ENCODE measurements around the gene ADGRB3.
"Not testable (repeated sequence)": the region's sequence is repeated elsewhere in the genome, so short reads cannot be mapped to it uniquely, and the experiment has no call there.

The ADGRB3 gene

GRCh38 chr6:69265090-69265489, 630.0 kb downstream of the ADGRB3 start:
- DNase-seq (ENCODE audit: low spot score), result no peak

DNA sequence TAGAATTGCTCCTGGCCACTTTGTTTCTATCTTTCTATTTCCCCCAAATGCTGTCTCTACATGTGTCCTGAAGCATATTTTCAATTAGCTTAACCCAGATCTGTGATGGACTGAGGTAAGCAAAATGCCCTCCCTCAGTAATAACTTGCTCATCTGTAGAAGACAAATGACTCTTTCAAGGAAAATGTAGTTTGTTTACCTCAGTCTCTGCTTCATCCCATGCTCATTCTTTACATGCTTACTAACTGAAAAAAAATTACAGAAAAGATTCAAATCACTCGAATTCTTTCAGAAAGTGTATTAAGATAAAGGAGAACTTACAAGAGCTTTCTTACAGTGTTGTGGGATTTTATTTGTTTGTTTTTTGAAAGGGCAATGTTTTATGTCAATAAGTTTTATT, 630.6 kb downstream of the ADGRB3 start:
- no peak for DNase-seq (ENCODE audit: low spot score)

GRCh38 chr6:69276204-69276603, 641.1 kb downstream of the ADGRB3 start:
- no peak for DNase-seq (ENCODE audit: low spot score)

DNA sequence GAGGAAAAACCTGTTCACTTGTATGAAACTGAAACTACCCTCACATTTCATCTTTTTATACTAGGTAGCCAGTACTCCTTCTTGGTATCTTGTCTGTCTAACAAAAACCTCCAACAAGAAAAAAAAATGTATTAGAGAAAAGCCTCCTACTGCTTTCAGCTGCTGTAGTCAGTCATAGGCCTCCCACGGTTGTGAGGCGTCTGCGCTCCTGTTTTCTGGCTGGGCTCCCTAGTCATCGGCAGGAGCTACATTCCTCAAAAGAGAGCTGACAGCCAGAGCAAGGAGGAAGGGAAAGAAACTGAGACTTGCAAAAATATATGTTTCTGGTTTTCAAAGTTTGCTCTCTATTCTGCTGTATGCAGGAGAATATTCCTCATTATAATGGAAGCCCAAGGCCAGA, 644.7 kb downstream of the ADGRB3 start:
- no peak for DNase-seq (ENCODE audit: low spot score)

- no peak for DNase-seq (ENCODE audit: low spot score)
Observed at GRCh38 chr6:69280858-69281257, 645.8 kb downstream of the ADGRB3 start.

- DNase-seq (ENCODE audit: low spot score), result no peak
Observed at GRCh38 chr6:69284176-69284730, 649.2 kb downstream of the ADGRB3 start.

DNA sequence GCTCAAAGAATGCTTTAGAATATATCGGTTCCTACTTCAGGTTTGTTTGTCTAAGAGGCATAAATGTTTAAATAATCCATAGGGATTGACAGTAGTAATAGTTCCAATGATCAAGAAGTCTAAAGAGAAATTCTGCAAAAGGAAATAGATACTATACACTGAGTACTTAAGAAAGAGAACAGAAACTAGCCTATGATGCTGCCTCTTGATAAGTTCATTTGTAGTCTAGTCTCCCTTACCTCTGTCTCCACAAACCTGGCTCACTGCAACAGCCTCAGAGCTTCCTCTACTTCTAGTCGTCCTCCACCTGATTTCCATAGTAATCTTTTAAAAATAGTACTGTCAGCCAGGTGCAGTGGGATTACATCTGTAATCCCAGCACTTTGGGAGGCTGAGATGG, 650.0 kb downstream of the ADGRB3 start:
- DNase-seq (ENCODE audit: low spot score), result no peak

- DNase-seq (ENCODE audit: low spot score), result no peak
Observed at GRCh38 chr6:69286331-69286730, 651.2 kb downstream of the ADGRB3 start.

DNA sequence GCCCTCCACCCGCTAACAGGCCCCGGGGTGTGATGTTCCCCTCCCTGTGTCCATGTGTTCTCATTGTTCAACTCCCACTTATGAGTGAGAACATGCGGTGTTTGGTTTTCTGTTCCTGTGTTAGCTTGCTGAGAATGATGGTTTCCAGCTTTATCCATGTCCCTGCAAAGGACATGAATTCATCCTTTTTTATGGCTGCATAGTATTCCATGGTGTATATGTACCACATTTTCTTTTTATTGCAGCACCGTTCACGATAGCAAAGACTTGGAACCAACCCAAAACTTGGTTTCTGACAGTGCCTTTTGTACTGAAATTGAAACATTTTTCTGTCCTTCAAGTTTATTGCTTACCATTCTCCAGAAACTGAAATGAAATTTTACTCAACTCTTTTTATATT, 653.1 kb downstream of the ADGRB3 start:
- not testable (repeated sequence) for DNase-seq (ENCODE audit: low spot score)

DNA sequence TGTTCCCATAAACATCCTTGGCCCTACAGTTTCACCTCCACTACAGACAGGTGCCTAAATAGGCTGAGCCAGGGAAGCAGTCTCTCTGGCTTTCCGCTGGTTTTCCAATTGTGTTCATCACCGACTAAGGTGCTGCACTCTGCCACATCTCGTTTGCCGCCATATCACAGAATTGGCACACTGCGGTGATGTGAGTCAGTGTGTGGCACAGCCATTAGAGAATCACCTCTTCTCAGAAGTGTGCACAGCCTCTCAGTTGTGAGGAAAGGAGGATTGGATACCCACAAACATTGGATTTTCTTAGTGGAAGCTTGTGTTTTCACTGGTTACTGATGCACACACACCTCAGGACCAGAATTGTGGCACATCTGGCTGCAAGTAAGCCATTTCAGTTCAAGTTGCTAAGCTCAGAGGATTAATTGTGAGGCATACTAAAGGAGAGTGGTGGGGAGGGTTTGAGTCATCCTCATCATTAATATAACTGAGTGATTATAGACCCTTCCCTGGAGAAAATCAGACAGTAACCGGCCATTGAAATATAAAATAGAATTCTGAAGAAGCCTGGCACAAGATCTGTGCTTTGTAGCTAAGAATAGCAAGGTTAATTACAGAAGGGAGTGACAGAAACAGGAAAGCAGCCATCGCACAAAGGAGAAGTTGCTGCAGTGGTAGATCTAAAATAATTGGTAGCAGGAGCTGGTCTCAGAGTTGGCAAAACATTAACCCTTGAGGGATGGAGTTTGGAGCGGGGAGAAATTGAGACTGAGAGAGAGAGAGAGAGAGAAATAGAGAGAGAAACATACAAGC, 654.8 kb downstream of the ADGRB3 start:
- DNase-seq (ENCODE audit: low spot score), result no peak

- DNase-seq (ENCODE audit: low spot score), result no peak
Observed at GRCh38 chr6:69293471-69293870, 658.4 kb downstream of the ADGRB3 start.

DNA sequence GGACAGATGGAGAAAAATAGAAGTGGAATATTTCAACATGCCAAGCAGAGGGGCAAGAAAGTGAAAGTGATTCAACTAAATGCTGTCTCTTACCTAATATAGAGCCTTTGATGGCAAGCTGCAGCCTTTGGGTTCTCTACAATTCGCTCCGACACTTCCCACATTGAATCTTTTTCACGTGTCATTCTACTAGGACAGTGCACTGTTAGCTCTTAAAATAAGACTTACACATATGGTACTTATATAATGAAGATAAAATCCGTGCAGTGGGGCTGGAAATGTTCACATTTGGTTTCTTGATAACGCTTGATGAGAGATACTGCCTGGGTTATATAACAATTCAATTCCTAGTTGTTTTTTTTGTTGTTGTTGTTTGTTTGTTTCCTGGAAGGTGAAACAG, 659.3 kb downstream of the ADGRB3 start:
- no peak for DNase-seq (ENCODE audit: low spot score)

DNA sequence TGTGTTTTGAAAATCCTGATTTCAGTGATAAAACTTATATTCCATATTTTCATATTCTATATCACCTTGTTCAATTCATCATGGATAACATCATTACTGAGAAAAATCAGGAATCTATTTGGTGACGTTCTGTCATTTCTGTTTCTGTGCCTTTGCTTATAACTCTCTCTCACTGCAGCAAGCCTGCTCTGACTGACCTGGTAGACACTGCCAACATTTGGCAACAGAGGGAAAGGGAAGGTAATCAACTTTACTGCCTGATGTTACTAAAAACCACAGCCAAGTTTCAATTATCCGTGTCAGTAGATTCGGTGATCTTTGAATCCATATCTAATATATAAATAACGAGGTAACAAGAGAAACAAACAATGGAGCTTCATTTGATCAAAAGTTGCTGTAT, 659.8 kb downstream of the ADGRB3 start:
- no peak for DNase-seq (ENCODE audit: low spot score)

DNA sequence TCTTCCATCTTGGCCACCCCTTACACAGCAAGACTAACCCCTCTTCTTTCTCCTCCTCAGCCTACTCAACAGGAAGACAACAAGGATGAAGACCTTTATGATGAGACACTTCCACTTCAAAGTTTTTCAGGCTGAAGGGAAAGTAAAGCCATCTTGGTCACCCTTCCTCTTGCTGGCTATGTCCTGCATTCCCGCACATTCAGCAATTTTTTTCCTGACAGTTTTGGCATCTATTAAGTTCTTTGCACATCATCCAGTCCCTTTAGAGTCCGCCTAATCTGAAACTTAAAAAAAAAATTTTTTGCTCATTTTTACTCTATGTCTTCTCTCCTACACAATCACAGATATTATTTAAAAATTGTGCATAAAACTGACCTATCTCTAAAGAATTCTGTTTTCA, 668.3 kb downstream of the ADGRB3 start:
- no peak for DNase-seq (ENCODE audit: low spot score)

GRCh38 chr6:69305456-69305855, 670.4 kb downstream of the ADGRB3 start:
- no peak for DNase-seq (ENCODE audit: low spot score)

GRCh38 chr6:69308584-69308983, 673.5 kb downstream of the ADGRB3 start:
- DNase-seq (ENCODE audit: low spot score), result no peak

DNA sequence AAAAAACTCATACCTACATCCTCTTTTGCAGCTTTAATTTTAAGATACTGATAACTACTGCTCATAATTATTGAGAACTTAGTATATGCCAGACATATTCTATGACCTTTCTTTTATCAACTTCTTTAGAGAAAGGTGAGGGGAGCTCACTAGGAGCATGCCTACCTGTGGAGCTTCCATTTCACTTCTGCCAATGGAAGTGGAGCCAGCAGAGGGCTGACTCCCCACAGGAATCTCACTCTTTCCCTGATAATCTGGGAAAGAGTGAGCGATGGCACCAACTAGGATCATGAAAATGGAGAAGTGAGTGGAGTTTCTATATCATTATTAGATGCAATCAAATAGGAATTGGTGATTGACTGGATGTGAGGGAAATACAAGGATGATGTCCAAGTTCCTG, 676.8 kb downstream of the ADGRB3 start:
- no peak for DNase-seq (ENCODE audit: low spot score)

GRCh38 chr6:69314001-69314400, 678.9 kb downstream of the ADGRB3 start:
- no peak for DNase-seq (ENCODE audit: low spot score)

- no peak for DNase-seq (ENCODE audit: low spot score)
Observed at GRCh38 chr6:69314531-69314930, 679.4 kb downstream of the ADGRB3 start.

DNA sequence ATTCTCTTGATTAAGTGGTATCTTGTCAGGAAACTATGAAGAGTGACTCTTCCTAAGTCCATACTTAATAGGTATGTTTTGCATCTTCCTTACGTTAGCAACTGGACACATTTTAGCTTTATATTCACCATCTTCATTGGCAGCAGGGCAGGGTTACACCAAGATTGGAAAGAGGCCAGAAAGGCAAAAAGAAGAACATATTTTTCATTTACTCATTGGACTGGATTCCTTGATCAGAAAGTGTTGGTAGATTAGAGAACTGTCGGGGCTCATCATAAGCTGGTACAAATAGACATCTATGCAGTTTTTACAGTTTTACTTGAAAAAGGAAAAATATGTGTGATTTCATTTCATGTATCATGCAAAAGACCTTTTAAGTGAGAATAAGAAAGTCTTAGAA, 696.8 kb downstream of the ADGRB3 start:
- DNase-seq (ENCODE audit: low spot score), result no peak

DNA sequence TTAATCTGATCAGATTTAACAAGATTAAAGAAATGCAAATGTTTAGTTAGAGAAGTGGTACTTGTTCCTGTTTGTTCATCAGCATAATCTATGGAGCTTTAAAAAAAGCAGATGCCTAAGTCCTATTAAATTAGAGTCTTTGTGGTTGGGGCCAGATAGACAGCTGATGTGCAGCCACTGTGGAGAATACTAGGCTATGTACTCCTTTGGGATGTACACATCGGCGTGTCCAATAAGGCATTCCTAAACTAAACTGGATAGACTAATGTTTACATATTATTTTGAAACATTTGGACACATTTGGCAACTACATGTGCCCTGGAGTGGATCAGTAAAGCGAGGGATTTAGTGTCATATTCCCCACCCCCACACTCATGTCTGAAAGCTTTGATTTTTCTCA, 702.2 kb downstream of the ADGRB3 start:
- no peak for DNase-seq (ENCODE audit: low spot score)

GRCh38 chr6:69338431-69339162, 703.5 kb downstream of the ADGRB3 start:
- DNase-seq (ENCODE audit: low spot score), result no peak

DNA sequence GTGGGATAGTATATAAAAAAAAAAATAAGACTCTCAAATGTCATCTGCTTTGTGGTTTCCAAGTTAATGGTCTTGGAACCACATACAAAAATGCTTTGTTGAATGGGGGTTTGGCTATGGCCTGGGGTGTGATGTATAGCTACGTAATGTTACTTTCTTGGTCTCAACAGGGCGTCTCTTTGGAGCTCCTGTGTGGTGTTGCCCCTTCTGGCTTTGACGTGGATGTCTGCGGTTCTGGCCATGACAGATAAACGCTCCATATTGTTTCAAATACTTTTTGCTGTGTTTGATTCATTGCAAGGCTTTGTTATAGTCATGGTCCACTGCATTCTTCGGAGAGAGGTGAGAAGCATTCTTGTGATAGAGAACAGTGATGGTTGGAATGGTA, 704.1 kb downstream of the ADGRB3 start:
- no peak for DNase-seq (ENCODE audit: low spot score)

Data from hematopoietic multipotent progenitor cell treated with erythropoietin and hydrocortisone succinate and interleukin-3 and kit ligand, for 15 days (in vitro differentiated cells).